K562 (cell line): Measurements from ENCODE around the gene TAMALIN. TPM values are rescaled to one million over a fixed set of nuclear protein-coding genes. Genes with fewer than 3 reads are reported as not detected.

ENCODE experiments used
- ELF2 ChIP-seq: fragments of 250-450 bp; sonication (Bioruptor Pico); IDR thresholded peaks from 2 replicates; pipeline ENCODE4 v1.5.0; 2021; ENCODE audit warnings: mild to moderate bottlenecking
- HNRNPH1 ChIP-seq: fragments of 200-400 bp; formaldehyde crosslinking; optimal IDR thresholded peaks from 2 replicates; pipeline ENCODE3; 2017; ENCODE audit warnings: low read depth, mild to moderate bottlenecking, low read length, moderate library complexity
- L3MBTL2 ChIP-seq: fragments of 450-650 bp; IDR thresholded peaks from 2 replicates; pipeline ENCODE4 v1.6.1; 2016; ENCODE audit warnings: mild to moderate bottlenecking, moderate library complexity
- POLR2G ChIP-seq: fragments of 200-400 bp; formaldehyde crosslinking; IDR thresholded peaks from 2 replicates; pipeline ENCODE4 v1.6.1; 2017; ENCODE audit warnings: low read depth, mild to moderate bottlenecking, antibody characterized with exemption, low read length, moderate library complexity
- RAD21 ChIP-seq, 2 experiments: fragments of 250-450 bp in 1 of 2; fragments of 450-650 bp in 1 of 2; sonication (Bioruptor Pico) in 1 of 2; formaldehyde crosslinking in 1 of 2; IDR thresholded peaks in 1 of 2; conservative IDR thresholded peaks in 1 of 2; 2 replicates each; pipeline versions ENCODE4 v1.4.0 to v1.8.0; 2020 to 2022; ENCODE audit warnings: mild to moderate bottlenecking in 2 of 2, moderate library complexity in 1 of 2
- RAD51 ChIP-seq: fragments of 450-650 bp; IDR thresholded peaks from 2 replicates; pipeline ENCODE4 v1.7.1; 2016; ENCODE audit warnings: low read depth, mild to moderate bottlenecking, borderline replicate concordance
- ZKSCAN3 ChIP-seq: fragments of 250-450 bp; sonication (Bioruptor Pico); IDR thresholded peaks from 2 replicates; pipeline ENCODE4 v1.4.0; 2020
- ZNF263 ChIP-seq: sonication (generic); formaldehyde crosslinking; IDR thresholded peaks from 2 replicates; pipeline ENCODE4 v1.8.0; 2022; ENCODE audit warnings: mild to moderate bottlenecking, missing genetic modification reagents, borderline replicate concordance
- polyA plus RNA-seq, 8 experiments: library from polyadenylated mRNA; depleted of rRNA in 4 of 8; stranded (reverse) in 5 of 8; unstranded in 3 of 8; fragments of >200 nt; fragmentation: Nextera tagmentation in 2 of 8; fragmentation: Illumina TruSeq in 1 of 8; extraction: Ambion mirVana in 2 of 8; extraction: Trizol in 1 of 8; gene quantifications; 2 replicates each; pipeline versions ENCODE4 v1.2.1 to v1.2.3, GENCODE V29; 2011 to 2014; ENCODE audit warnings: inconsistent platforms in 1 of 8, missing spikeins in 1 of 8
- total RNA-seq, 7 experiments: library from RNA; depleted of rRNA in 6 of 7; stranded (reverse); fragments of >200 nt in 6 of 7; fragmentation: Illumina TruSeq in 2 of 7; extraction: Trizol in 2 of 7; gene quantifications; 2 replicates each; pipeline versions ENCODE4 v1.2.1 to v1.2.3, GENCODE V29; 2011 to 2021; ENCODE audit warnings: low replicate concordance in 1 of 7
- TF ChIP-seq, protein P1 (sequence below): fragments of 450-650 bp; IDR thresholded peaks from 2 replicates; pipeline ENCODE4 v1.6.1; 2016; ENCODE audit warnings: mild to moderate bottlenecking, moderate library complexity
- TF ChIP-seq, protein P2 (sequence below), 2 experiments: fragments of 450-650 bp in 1 of 2; sonication (generic) in 1 of 2; formaldehyde crosslinking in 1 of 2; IDR thresholded peaks in 1 of 2; conservative IDR thresholded peaks in 1 of 2; 2 replicates each; pipeline versions ENCODE4 v1.6.1 to v1.8.1; 2016 to 2023; ENCODE audit warnings: mild to moderate bottlenecking in 2 of 2, moderate library complexity in 2 of 2, inconsistent platforms in 1 of 2, missing genetic modification reagents in 1 of 2
- TF ChIP-seq, protein P3 (sequence below), 3 experiments: IDR thresholded peaks in 2 of 3; conservative IDR thresholded peaks in 1 of 3; 2 replicates each; pipeline ENCODE4 v1.5.1; 2011 to 2012; ENCODE audit warnings: low read length in 3 of 3, mild to moderate bottlenecking in 3 of 3, control low read depth in 2 of 3, improper control_type of control experiment in 1 of 3, inconsistent platforms in 1 of 3, low read depth in 1 of 3, mixed read lengths in 1 of 3, moderate library complexity in 1 of 3; ENCODE audit not compliant: insufficient read depth in 2 of 3

The TAMALIN gene
- total and polyA plus RNA-seq, 9 of the 15 experiments (the other 6 are each of a cell fraction or from before 2014, with no cell fraction given), result 0.74 to 2.2 (median 1.5) TPM; not detected in 2

DNA sequence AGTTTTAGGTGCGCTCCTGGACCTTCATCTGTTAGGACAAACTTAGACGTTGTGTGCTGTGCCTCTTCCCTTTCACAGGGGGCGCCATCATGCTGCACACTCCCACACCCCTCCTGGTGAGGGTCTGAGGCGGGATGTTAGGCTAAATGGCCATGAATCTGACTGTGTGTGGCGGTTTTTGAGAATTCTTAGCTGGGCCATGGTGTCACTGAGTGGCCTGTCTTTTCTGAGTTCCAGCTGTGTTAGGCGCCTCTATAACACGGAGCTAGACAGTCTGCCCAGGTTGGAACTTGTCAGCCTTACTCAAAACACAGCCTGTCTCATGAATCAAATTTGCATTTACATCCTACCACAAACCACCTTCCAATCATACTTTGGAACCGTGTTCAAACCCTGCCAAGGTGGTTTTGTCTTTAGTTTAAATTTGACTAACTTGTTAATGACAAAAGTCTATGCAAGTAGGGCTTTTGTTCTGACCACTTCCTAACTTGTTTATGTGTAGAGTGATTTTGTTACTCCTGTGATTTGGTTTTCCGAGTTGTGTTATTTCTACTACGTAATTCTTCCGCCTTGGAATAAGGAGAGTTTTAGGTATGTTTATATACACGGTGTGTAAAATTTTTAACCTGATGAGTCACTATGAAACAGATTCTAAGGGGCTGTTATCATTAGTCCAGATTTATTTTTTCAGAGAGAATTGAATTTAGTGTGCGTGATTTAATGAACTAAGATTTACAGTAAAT is 35.7 kb upstream of the TAMALIN start (continued):
- TF ChIP-seq, protein P1, sequence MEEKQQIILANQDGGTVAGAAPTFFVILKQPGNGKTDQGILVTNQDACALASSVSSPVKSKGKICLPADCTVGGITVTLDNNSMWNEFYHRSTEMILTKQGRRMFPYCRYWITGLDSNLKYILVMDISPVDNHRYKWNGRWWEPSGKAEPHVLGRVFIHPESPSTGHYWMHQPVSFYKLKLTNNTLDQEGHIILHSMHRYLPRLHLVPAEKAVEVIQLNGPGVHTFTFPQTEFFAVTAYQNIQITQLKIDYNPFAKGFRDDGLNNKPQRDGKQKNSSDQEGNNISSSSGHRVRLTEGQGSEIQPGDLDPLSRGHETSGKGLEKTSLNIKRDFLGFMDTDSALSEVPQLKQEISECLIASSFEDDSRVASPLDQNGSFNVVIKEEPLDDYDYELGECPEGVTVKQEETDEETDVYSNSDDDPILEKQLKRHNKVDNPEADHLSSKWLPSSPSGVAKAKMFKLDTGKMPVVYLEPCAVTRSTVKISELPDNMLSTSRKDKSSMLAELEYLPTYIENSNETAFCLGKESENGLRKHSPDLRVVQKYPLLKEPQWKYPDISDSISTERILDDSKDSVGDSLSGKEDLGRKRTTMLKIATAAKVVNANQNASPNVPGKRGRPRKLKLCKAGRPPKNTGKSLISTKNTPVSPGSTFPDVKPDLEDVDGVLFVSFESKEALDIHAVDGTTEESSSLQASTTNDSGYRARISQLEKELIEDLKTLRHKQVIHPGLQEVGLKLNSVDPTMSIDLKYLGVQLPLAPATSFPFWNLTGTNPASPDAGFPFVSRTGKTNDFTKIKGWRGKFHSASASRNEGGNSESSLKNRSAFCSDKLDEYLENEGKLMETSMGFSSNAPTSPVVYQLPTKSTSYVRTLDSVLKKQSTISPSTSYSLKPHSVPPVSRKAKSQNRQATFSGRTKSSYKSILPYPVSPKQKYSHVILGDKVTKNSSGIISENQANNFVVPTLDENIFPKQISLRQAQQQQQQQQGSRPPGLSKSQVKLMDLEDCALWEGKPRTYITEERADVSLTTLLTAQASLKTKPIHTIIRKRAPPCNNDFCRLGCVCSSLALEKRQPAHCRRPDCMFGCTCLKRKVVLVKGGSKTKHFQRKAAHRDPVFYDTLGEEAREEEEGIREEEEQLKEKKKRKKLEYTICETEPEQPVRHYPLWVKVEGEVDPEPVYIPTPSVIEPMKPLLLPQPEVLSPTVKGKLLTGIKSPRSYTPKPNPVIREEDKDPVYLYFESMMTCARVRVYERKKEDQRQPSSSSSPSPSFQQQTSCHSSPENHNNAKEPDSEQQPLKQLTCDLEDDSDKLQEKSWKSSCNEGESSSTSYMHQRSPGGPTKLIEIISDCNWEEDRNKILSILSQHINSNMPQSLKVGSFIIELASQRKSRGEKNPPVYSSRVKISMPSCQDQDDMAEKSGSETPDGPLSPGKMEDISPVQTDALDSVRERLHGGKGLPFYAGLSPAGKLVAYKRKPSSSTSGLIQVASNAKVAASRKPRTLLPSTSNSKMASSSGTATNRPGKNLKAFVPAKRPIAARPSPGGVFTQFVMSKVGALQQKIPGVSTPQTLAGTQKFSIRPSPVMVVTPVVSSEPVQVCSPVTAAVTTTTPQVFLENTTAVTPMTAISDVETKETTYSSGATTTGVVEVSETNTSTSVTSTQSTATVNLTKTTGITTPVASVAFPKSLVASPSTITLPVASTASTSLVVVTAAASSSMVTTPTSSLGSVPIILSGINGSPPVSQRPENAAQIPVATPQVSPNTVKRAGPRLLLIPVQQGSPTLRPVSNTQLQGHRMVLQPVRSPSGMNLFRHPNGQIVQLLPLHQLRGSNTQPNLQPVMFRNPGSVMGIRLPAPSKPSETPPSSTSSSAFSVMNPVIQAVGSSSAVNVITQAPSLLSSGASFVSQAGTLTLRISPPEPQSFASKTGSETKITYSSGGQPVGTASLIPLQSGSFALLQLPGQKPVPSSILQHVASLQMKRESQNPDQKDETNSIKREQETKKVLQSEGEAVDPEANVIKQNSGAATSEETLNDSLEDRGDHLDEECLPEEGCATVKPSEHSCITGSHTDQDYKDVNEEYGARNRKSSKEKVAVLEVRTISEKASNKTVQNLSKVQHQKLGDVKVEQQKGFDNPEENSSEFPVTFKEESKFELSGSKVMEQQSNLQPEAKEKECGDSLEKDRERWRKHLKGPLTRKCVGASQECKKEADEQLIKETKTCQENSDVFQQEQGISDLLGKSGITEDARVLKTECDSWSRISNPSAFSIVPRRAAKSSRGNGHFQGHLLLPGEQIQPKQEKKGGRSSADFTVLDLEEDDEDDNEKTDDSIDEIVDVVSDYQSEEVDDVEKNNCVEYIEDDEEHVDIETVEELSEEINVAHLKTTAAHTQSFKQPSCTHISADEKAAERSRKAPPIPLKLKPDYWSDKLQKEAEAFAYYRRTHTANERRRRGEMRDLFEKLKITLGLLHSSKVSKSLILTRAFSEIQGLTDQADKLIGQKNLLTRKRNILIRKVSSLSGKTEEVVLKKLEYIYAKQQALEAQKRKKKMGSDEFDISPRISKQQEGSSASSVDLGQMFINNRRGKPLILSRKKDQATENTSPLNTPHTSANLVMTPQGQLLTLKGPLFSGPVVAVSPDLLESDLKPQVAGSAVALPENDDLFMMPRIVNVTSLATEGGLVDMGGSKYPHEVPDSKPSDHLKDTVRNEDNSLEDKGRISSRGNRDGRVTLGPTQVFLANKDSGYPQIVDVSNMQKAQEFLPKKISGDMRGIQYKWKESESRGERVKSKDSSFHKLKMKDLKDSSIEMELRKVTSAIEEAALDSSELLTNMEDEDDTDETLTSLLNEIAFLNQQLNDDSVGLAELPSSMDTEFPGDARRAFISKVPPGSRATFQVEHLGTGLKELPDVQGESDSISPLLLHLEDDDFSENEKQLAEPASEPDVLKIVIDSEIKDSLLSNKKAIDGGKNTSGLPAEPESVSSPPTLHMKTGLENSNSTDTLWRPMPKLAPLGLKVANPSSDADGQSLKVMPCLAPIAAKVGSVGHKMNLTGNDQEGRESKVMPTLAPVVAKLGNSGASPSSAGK, result no peak
- TF ChIP-seq, protein P2, sequence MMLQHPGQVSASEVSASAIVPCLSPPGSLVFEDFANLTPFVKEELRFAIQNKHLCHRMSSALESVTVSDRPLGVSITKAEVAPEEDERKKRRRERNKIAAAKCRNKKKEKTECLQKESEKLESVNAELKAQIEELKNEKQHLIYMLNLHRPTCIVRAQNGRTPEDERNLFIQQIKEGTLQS (IDR thresholded peaks at IDR 0.05), result 0 out of 2 replicates have a peak, but pooled peaks have one; percentile 20
- TF ChIP-seq, protein P2 (CRISPR knock-in tag; conservative IDR thresholded peaks at IDR 0.05), result no peak
- TF ChIP-seq L3MBTL2 (no peak), HNRNPH1 (no peak), POLR2G (no peak), ELF2 (CRISPR knock-in tag) (0 out of 2 replicates have a peak, but pooled peaks have one; percentile 23), ZNF263 (CRISPR knock-in tag) (no peak), ZKSCAN3 (no peak), RAD21 (CRISPR knock-in tag; conservative IDR thresholded peaks at IDR 0.05 in 1 of 2, IDR thresholded peaks at IDR 0.05 in 1 of 2) (peak in 1 of 2 experiments; percentile 50; a peak in 2 of 4 replicates), RAD51 (no peak)
- TF ChIP-seq, protein P3, sequence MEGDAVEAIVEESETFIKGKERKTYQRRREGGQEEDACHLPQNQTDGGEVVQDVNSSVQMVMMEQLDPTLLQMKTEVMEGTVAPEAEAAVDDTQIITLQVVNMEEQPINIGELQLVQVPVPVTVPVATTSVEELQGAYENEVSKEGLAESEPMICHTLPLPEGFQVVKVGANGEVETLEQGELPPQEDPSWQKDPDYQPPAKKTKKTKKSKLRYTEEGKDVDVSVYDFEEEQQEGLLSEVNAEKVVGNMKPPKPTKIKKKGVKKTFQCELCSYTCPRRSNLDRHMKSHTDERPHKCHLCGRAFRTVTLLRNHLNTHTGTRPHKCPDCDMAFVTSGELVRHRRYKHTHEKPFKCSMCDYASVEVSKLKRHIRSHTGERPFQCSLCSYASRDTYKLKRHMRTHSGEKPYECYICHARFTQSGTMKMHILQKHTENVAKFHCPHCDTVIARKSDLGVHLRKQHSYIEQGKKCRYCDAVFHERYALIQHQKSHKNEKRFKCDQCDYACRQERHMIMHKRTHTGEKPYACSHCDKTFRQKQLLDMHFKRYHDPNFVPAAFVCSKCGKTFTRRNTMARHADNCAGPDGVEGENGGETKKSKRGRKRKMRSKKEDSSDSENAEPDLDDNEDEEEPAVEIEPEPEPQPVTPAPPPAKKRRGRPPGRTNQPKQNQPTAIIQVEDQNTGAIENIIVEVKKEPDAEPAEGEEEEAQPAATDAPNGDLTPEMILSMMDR (IDR thresholded peaks at IDR 0.05 in 2 of 3, conservative IDR thresholded peaks at IDR 0.05 in 1 of 3; ENCODE audit: insufficient read depth in 2 of 3, low read depth in 1 of 3, low read length in 3 of 3), result peak; percentile 71 to 92 (median 85)
